IPS-18a (cell line): ENCODE measurements around the gene RNF123.

ENCODE experiments used
- H3K27ac ChIP-seq: one replicate; pipeline ENCODE4 v1.5.1; 2013; ENCODE audit warnings: low read length
- H3K27me3 ChIP-seq: one replicate; pipeline ENCODE4 v1.6.1; 2013; ENCODE audit warnings: mild to moderate bottlenecking, low read length; ENCODE audit not compliant: control insufficient read depth, insufficient read depth
- H3K36me3 ChIP-seq: one replicate; pipeline ENCODE4 v1.6.1; 2013; ENCODE audit warnings: low read depth, low read length; ENCODE audit not compliant: control insufficient read depth
- H3K4me1 ChIP-seq: one replicate; pipeline ENCODE4 v1.6.1; 2013; ENCODE audit warnings: low read depth, low read length; ENCODE audit not compliant: control insufficient read depth
- H3K4me3 ChIP-seq: one replicate; pipeline ENCODE4 v1.5.1; 2013; ENCODE audit warnings: low read length
- H3K9ac ChIP-seq: one replicate; pipeline ENCODE4 v1.6.1; 2013; ENCODE audit warnings: mild to moderate bottlenecking, low read length, moderate library complexity
- H3K9me3 ChIP-seq: one replicate; pipeline ENCODE4 v1.6.1; 2013; ENCODE audit warnings: low read depth, low read length; ENCODE audit not compliant: control insufficient read depth

The RNF123 gene

DNA sequence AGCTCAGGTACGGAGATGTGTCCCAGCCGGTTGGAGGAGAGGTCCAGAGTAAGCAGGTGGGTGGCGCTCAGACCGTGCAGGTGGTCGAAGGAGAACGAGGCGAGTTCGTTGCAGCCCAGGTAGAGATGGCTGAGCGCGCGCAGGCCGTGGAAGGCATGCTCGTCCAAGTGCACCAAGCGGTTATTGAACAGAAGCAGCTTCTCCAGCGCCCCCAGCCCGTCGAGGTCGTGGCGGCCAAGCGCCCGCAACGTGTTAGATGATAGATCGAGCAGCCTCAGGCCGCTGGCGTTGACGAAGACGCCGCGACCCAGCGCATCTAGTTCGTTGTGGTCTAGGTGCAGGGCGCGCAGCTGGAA is 29.5 kb downstream of the RNF123 start:
- H3K9ac ChIP-seq = peak overlapping the region; percentile 68
- peak overlapping the region; percentile 69 for H3K4me3 ChIP-seq
- H3K4me1 ChIP-seq = peaks cover 8% of the 10 kb centered on the region
- H3K27me3 ChIP-seq = no peaks in the 10 kb centered on the region
- H3K27ac ChIP-seq = no peak overlapping the region
- H3K9me3 ChIP-seq = no peaks in the 10 kb centered on the region
- peaks cover 10% of the 10 kb centered on the region for H3K36me3 ChIP-seq

DNA sequence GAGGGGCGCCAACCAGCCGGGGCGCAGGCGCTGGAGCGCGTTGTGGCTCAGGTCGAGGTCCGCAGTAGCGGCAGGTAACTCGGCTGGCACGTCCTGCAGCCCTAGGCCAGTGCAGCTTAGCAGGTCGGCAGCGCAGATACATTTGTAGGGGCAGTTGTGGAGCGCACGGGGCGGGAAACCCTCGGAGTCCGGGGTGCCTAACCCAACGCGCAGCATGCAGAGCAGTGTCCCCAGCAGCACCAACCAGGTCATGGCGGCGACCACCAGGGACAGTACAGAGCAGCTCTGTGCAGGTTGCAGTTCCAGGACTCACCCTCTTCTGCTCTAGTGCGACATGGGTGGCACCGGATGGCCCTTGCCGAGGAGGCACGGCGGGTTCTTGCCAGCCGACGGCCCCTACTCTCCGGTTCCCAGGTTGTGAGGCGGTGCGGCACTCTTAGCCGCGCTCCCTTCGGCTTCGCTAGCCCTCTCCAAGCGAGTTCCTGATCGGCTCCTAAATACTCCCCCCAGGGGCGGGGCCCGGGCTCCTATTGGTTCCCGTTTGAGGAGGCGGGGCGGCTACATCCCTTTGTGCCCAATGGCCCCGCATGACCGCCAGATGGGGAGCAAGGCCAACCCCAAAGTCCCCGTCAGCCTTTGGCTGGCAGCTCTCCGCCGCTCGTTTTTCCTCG is 30.0 kb downstream of the RNF123 start, which contains the start of gene AMIGO3:
TSS of gene AMIGO3 (minus strand) at position 471 of the 671 bp plus-strand sequence. CDS start at position 252, 219 bp downstream.
- H3K27me3 ChIP-seq = no peaks in the 10 kb centered on the region
- peak within 1 kb of the TSS; percentile 69 for H3K4me3 ChIP-seq
- peak within 1 kb of the TSS; percentile 68 for H3K9ac ChIP-seq
- H3K27ac ChIP-seq = no peak within 1 kb of the TSS
- peaks cover 8% of the 10 kb centered on the region for H3K4me1 ChIP-seq
- H3K36me3 ChIP-seq = peaks cover 10% of the 10 kb centered on the region
- no peaks in the 10 kb centered on the region for H3K9me3 ChIP-seq

DNA sequence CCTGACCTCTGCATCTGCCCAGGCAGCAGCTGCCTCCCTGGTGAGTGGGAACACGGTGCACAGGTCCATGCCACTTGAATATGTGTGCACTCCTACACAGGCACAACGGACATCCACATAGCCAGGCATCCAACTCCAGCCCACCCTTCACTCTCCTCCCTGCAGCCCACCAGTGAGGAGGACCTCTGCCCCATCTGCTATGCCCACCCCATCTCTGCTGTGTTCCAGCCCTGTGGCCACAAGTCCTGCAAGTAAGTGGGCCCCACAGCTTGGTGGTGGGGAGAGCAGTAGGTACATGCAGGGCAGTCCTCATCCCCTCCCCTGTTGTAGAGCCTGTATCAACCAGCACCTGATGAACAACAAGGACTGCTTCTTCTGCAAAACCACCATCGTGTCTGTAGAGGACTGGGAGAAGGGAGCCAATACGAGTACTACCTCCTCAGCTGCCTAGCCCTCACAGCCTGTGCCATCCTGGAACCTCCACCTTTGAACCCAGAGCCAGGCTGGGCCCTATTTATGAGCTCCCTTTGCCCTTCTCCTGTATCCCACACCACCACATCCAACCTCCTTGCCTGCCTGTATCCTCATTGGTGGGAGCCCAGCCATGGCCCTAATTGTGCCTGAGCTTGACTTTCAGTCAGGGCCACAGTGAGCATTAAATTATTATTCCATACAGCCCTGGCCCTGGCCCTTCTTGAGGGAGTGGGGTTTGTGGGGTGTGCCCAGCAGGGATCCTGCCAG is 31.7 kb downstream of the RNF123 start:
- H3K4me1 ChIP-seq = peaks cover 8% of the 10 kb centered on the region
- H3K9me3 ChIP-seq = no peaks in the 10 kb centered on the region
- H3K36me3 ChIP-seq = peaks cover 10% of the 10 kb centered on the region
- no peak overlapping the region for H3K4me3 ChIP-seq
- H3K27ac ChIP-seq = no peak overlapping the region
- no peaks in the 10 kb centered on the region for H3K27me3 ChIP-seq
- H3K9ac ChIP-seq = no peak overlapping the region

DNA sequence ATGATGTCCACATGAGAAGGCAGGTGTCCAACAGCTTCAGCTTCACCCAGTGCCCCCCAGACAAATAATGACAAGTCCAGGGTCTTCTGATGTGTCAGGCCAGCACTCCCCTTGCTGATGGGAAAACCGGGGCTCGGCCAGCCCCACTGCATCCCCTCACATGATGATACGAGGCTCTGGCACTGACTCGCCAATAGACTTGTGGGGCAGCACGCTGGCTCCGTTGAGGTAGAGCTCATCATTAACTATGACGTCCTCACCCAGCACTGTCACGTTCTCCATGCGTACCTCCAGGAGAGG is 32.2 kb downstream of the RNF123 start:
- no peaks in the 10 kb centered on the region for H3K9me3 ChIP-seq
- peaks cover 8% of the 10 kb centered on the region for H3K4me1 ChIP-seq
- H3K36me3 ChIP-seq = peaks cover 10% of the 10 kb centered on the region
- H3K9ac ChIP-seq = no peak overlapping the region
- H3K27me3 ChIP-seq = no peaks in the 10 kb centered on the region
- no peak overlapping the region for H3K4me3 ChIP-seq
- H3K27ac ChIP-seq = no peak overlapping the region

DNA sequence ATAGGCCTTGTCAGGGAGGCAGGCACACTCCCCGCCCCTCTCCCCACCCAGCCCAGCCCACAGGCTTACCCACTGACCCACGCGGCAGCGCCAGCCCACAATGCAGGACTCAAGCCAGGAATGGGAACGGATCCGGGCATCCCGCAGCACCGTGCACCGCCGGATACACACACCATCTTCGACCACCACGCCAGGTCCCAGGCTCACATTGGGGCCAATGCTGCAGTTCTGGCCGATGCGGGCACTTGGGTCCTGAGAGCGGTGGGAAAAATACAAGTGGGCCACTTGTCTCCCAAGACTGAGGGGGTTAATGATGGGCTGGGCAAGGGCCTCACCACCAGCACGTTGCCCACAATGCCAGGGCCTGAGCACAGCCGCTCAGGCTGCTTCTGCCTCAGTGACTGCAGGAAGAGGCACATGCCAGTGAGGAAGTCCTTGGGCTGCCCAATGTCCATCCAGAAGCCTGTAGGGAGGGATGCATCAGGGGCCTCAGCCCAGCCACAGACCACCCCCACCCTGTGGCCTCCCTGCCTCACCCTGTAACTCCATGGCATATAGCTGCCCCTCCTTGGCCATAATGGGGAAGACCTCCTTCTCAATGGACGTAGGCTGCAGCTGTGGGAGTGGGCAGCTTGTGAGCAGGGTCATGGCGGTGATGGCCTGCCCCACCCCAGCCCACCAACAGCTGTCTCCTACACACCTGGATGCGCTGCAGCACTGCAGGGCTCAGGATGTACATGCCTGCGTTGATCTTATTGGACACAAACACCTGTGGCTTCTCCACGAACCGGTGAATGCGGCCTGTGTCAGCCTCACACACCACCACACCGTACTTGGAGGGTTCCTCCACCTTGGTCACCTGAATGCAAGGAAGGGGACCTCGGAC is 32.8 kb downstream of the RNF123 start:
- Histone ChIP-seq H3K27ac (no peak overlapping the region), H3K9me3 (no peaks in the 10 kb centered on the region), H3K27me3 (no peaks in the 10 kb centered on the region), H3K4me3 (peak overlapping the region; percentile 97), H3K4me1 (peaks cover 8% of the 10 kb centered on the region), H3K36me3 (peaks cover 15% of the 10 kb centered on the region), H3K9ac (no peak overlapping the region)

DNA sequence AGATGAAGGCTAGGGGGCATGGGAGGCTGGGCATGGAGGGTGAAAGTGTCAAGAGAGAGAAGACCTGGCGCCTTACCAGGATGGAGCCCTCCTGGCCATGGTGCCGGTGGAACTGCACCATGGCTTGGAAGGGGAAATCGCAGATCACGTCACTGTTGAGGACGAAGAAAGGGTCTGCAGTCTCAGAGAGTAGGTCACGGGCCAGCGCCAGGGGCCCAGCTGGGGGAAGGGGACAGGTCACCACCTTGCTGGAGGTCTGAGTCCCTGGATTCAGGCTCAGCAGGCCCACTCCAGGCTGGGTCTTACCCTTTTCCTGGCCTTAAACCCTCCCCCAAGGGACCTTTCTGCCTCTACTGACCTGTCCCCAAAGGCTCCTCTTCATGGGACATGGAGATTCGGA is 33.5 kb downstream of the RNF123 start:
- H3K27me3 ChIP-seq = no peaks in the 10 kb centered on the region
- H3K9me3 ChIP-seq = no peaks in the 10 kb centered on the region
- peak overlapping the region; percentile 84 for H3K9ac ChIP-seq
- peak overlapping the region; percentile 97 for H3K4me3 ChIP-seq
- H3K36me3 ChIP-seq = peaks cover 23% of the 10 kb centered on the region
- H3K27ac ChIP-seq = no peak overlapping the region
- H3K4me1 ChIP-seq = peaks cover 8% of the 10 kb centered on the region

DNA sequence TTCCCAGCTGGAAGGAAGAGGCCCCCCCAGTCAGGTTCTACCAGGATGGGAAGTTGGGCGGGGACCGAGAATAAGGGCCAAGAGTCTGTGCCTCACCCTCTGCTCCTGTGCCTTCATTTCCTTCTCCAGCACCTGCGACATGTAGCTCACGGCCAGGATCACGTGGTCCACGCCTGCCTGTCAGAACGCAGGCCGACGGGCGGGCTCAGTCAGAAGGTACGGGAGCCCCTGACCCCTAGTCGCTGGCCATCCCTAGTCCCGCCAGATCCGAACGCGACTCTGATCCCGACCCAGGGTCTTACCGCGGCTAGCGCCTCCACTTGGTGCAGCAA is 33.9 kb downstream of the RNF123 start:
- no peaks in the 10 kb centered on the region for H3K27me3 ChIP-seq
- peak overlapping the region; percentile 84 for H3K9ac ChIP-seq
- no peak overlapping the region for H3K27ac ChIP-seq
- no peaks in the 10 kb centered on the region for H3K9me3 ChIP-seq
- peak overlapping the region; percentile 97 for H3K4me3 ChIP-seq
- H3K4me1 ChIP-seq = peaks cover 8% of the 10 kb centered on the region
- H3K36me3 ChIP-seq = peaks cover 26% of the 10 kb centered on the region

DNA sequence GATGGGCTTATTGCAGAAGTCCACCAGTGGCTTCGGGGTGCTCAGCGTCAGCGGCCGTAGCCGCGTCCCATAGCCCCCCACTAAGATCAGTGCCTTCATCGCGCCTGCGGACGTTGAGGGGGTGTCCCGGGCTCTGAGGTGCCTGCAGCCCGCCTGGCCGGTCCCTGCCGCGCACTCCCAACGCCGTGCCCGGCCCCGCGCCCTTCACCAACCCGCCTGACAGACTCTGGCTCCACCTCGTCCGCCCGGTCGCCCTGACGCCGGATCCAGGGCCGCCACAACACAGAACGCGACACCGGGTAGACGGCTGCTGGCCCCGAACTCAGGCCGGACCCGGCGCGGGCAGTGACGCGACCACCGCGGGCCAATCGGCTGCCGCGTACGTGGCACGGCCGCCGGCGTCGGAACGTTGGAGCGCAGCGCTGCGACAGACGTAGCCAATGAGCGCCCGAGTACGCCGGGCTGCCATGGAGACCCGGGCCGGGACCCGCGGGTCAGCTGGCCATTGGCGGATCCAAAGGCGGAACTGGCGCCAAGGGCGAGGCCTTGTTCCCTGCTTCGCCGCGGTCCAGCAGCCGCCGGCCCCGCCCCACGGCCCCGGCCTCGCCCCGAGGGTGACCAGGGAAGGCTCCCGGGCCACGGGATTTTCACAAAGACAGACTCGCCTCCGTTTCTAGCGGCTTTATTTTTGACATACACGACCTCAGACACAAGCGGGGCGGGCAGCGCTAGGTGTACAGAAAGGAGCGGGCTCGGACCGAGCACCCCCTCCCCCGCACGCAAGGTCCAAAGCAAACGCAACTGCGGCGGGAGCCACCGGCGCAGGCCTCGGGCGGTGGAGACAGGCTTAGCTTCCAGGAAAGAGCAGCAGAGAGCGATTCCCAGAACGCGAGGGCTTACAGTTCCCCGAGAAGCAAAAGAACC is 34.5 kb downstream of the RNF123 start, which contains the start of gene GMPPB:
TSS of gene GMPPB (minus strand) at position 324 of the 924 bp plus-strand sequence. CDS start at position 99, 225 bp downstream.
- Histone ChIP-seq H3K9me3 (no peaks in the 10 kb centered on the region), H3K9ac (peak within 1 kb of the TSS; percentile 86), H3K4me3 (peak within 1 kb of the TSS; percentile 97), H3K36me3 (peaks cover 26% of the 10 kb centered on the region), H3K27ac (peak within 1 kb of the TSS; percentile 59), H3K27me3 (no peaks in the 10 kb centered on the region), H3K4me1 (peaks cover 6% of the 10 kb centered on the region)

DNA sequence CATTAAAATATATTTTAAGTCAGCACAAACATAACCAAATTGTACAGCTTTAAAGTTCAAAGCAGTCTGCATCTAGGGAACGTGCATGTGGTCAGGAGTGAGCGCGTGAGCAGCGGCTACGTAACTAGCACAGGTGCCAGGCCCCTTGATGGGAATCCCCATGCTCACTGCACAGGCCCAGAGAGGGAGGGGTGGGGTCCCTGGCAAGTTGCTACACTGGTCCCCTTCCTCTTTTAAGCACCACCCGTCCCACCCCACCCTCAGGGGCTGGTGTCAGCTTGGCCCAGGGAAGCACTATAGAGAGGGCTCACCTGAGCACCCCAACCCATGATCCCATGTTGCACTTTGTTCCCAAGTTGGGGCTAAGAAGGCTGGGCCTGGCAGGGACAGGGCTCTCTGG is 35.2 kb downstream of the RNF123 start:
- H3K36me3 ChIP-seq = peaks cover 26% of the 10 kb centered on the region
- H3K9me3 ChIP-seq = no peaks in the 10 kb centered on the region
- peak overlapping the region; percentile 97 for H3K4me3 ChIP-seq
- peak overlapping the region; percentile 59 for H3K27ac ChIP-seq
- H3K27me3 ChIP-seq = no peaks in the 10 kb centered on the region
- peaks cover 4% of the 10 kb centered on the region for H3K4me1 ChIP-seq
- H3K9ac ChIP-seq = peak overlapping the region; percentile 86

DNA sequence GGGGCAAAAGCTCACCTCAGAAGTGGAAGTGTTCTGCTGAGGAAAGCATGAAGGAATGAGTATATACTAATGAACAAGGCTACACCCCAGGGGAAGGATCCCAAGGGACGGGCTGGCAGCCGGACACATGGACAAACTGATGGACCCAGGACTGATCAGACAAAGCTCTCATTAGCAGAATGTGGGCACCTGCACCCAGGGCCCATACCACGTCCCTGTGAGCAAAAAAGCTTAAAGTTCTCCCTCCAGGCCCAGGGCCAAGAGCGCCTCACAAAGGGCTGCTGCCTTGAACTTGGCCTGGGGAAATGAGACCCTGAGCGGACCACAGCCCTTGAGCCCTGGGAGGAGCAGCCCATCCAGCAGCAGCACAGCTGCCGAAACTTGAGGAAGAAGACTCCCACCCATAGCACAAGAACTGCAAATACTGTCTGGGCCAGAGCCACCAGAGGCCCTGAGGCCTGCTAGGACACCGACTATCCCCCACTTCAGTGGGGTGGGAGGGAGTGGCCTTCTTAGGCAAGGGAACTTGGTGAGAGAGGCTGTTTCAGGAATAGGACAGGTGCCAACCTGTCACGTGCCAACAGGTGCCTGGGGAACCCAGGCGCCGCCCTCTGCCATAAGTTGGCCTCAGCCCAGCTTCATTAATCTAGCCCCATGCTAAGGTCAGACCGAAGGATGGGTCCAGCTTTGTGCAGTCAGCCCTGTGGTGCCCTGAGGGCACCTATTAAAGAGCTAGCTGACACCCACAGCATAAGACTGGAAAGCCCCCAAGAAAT is 36.7 kb downstream of the RNF123 start:
- Histone ChIP-seq H3K27me3 (no peaks in the 10 kb centered on the region), H3K9me3 (no peaks in the 10 kb centered on the region), H3K4me1 (peaks cover 4% of the 10 kb centered on the region), H3K9ac (no peak overlapping the region), H3K4me3 (no peak overlapping the region), H3K36me3 (peaks cover 22% of the 10 kb centered on the region), H3K27ac (no peak overlapping the region)
